ENCODE measurements around the gene SYVN1.
"Not testable (repeated sequence)": the region's sequence is repeated elsewhere in the genome, so short reads cannot be mapped to it uniquely, and the experiment has no call there.

Gene SYVN1

GRCh38 chr11:65134240-65134951 lies at the start of gene SYVN1:
Gene SYVN1 (minus strand): TSS chr11:65134519. CDS start chr11:65133601, 918 bp downstream.
- no peaks in the 10 kb centered on the region for H3K27me3 ChIP-seq (ENCODE audit: control insufficient read depth, insufficient read depth, low read length)
- H3K9ac ChIP-seq (ENCODE audit: low read length): peak within 1 kb of the TSS; percentile 100
- peak within 1 kb of the TSS; percentile 99 for H3K27ac ChIP-seq (ENCODE audit: low read depth, low read length)
- no peaks in the 10 kb centered on the region for H3K9me3 ChIP-seq (ENCODE audit: control insufficient read depth, insufficient read depth, low read depth, low read length)
- H3K36me3 ChIP-seq (ENCODE audit: control insufficient read depth, insufficient read depth, low read length): peaks cover 35% of the 10 kb centered on the region
- peaks cover 17% of the 10 kb centered on the region for H3K4me1 ChIP-seq (ENCODE audit: control insufficient read depth, insufficient read depth, low read length)
- peak within 1 kb of the TSS; percentile 97 for H3K4me3 ChIP-seq (ENCODE audit: low read depth, low read length)

- Histone ChIP-seq H3K9me3 (ENCODE audit: control insufficient read depth, insufficient read depth, low read depth, low read length) (no peaks in the 10 kb centered on the region), H3K9ac (ENCODE audit: low read length) (peak overlapping the region; percentile 76), H3K4me3 (ENCODE audit: low read depth, low read length) (peak overlapping the region; percentile 99), H3K27ac (ENCODE audit: low read depth, low read length) (no peak overlapping the region), H3K36me3 (ENCODE audit: control insufficient read depth, insufficient read depth, low read length) (peaks cover 28% of the 10 kb centered on the region), H3K27me3 (ENCODE audit: control insufficient read depth, insufficient read depth, low read length) (no peaks in the 10 kb centered on the region), H3K4me1 (ENCODE audit: control insufficient read depth, insufficient read depth, low read length) (peaks cover 44% of the 10 kb centered on the region)
Observed at GRCh38 chr11:65183201-65183891, 49.0 kb upstream of the SYVN1 start.

- no peaks in the 10 kb centered on the region for H3K9me3 ChIP-seq (ENCODE audit: control insufficient read depth, insufficient read depth, low read depth, low read length)
- H3K27me3 ChIP-seq (ENCODE audit: control insufficient read depth, insufficient read depth, low read length): no peaks in the 10 kb centered on the region
- peak overlapping the region; percentile 83 for H3K27ac ChIP-seq (ENCODE audit: low read depth, low read length)
- peaks cover 20% of the 10 kb centered on the region for H3K36me3 ChIP-seq (ENCODE audit: control insufficient read depth, insufficient read depth, low read length)
- H3K9ac ChIP-seq (ENCODE audit: low read length): peak overlapping the region; percentile 76
- H3K4me3 ChIP-seq (ENCODE audit: low read depth, low read length): peak overlapping the region; percentile 99
- peaks cover 44% of the 10 kb centered on the region for H3K4me1 ChIP-seq (ENCODE audit: control insufficient read depth, insufficient read depth, low read length)
Observed at GRCh38 chr11:65182258-65183170, 48.2 kb upstream of the SYVN1 start.

GRCh38 chr11:65181569-65182257 lies 47.4 kb upstream of the SYVN1 start, which contains the start of gene CAPN1:
Gene CAPN1 (plus strand): TSS chr11:65181928. CDS start chr11:65182702, 774 bp downstream.
- Histone ChIP-seq H3K4me3 (ENCODE audit: low read depth, low read length) (peak within 1 kb of the TSS; percentile 99), H3K9me3 (ENCODE audit: control insufficient read depth, insufficient read depth, low read depth, low read length) (no peaks in the 10 kb centered on the region), H3K27me3 (ENCODE audit: control insufficient read depth, insufficient read depth, low read length) (no peaks in the 10 kb centered on the region), H3K36me3 (ENCODE audit: control insufficient read depth, insufficient read depth, low read length) (peaks cover 12% of the 10 kb centered on the region), H3K27ac (ENCODE audit: low read depth, low read length) (peak within 1 kb of the TSS; percentile 83), H3K4me1 (ENCODE audit: control insufficient read depth, insufficient read depth, low read length) (peaks cover 44% of the 10 kb centered on the region), H3K9ac (ENCODE audit: low read length) (peak within 1 kb of the TSS; percentile 76)

GRCh38 chr11:65180877-65181568 lies 46.7 kb upstream of the SYVN1 start:
- H3K27ac ChIP-seq (ENCODE audit: low read depth, low read length): peak overlapping the region; percentile 29; the same call in 1 of the 2 replicates
- H3K27me3 ChIP-seq (ENCODE audit: control insufficient read depth, insufficient read depth, low read length): no peaks in the 10 kb centered on the region
- H3K9me3 ChIP-seq (ENCODE audit: control insufficient read depth, insufficient read depth, low read depth, low read length): no peaks in the 10 kb centered on the region
- H3K4me3 ChIP-seq (ENCODE audit: low read depth, low read length): peak overlapping the region; percentile 99
- peaks cover 5% of the 10 kb centered on the region; the same call in 1 of the 2 replicates for H3K36me3 ChIP-seq (ENCODE audit: control insufficient read depth, insufficient read depth, low read length)
- H3K9ac ChIP-seq (ENCODE audit: low read length): peak overlapping the region; percentile 60
- peaks cover 39% of the 10 kb centered on the region for H3K4me1 ChIP-seq (ENCODE audit: control insufficient read depth, insufficient read depth, low read length)

GRCh38 chr11:65174571-65175010 lies 40.3 kb upstream of the SYVN1 start:
- not testable (repeated sequence) for H3K9me3 ChIP-seq (ENCODE audit: control insufficient read depth, insufficient read depth, low read depth, low read length); H3K36me3 ChIP-seq (ENCODE audit: control insufficient read depth, insufficient read depth, low read length); H3K4me1 ChIP-seq (ENCODE audit: control insufficient read depth, insufficient read depth, low read length); H3K27me3 ChIP-seq (ENCODE audit: control insufficient read depth, insufficient read depth, low read length); H3K9ac ChIP-seq (ENCODE audit: low read length); H3K4me3 ChIP-seq (ENCODE audit: low read depth, low read length); H3K27ac ChIP-seq (ENCODE audit: low read depth, low read length)

GRCh38 chr11:65172600-65172999 lies 38.3 kb upstream of the SYVN1 start:
- Histone ChIP-seq H3K36me3 (ENCODE audit: control insufficient read depth, insufficient read depth, low read length) (no peaks in the 10 kb centered on the region), H3K27ac (ENCODE audit: low read depth, low read length) (no peak overlapping the region), H3K9ac (ENCODE audit: low read length) (no peak overlapping the region), H3K4me3 (ENCODE audit: low read depth, low read length) (no peak overlapping the region), H3K9me3 (ENCODE audit: control insufficient read depth, insufficient read depth, low read depth, low read length) (no peaks in the 10 kb centered on the region), H3K4me1 (ENCODE audit: control insufficient read depth, insufficient read depth, low read length) (peaks cover 16% of the 10 kb centered on the region; the same call in 1 of the 2 replicates), H3K27me3 (ENCODE audit: control insufficient read depth, insufficient read depth, low read length) (no peaks in the 10 kb centered on the region)

- H3K4me3 ChIP-seq (ENCODE audit: low read depth, low read length): no peak within 1 kb of the TSS; the same call in 1 of the 2 replicates
- H3K27me3 ChIP-seq (ENCODE audit: control insufficient read depth, insufficient read depth, low read length): no peaks in the 10 kb centered on the region
- H3K27ac ChIP-seq (ENCODE audit: low read depth, low read length): no peak within 1 kb of the TSS; the same call in 1 of the 2 replicates
- no peak within 1 kb of the TSS for H3K9ac ChIP-seq (ENCODE audit: low read length)
- no peaks in the 10 kb centered on the region for H3K9me3 ChIP-seq (ENCODE audit: control insufficient read depth, insufficient read depth, low read depth, low read length)
- no peaks in the 10 kb centered on the region for H3K36me3 ChIP-seq (ENCODE audit: control insufficient read depth, insufficient read depth, low read length)
- H3K4me1 ChIP-seq (ENCODE audit: control insufficient read depth, insufficient read depth, low read length): peaks cover 23% of the 10 kb centered on the region
Observed at GRCh38 chr11:65170058-65170534, 35.8 kb upstream of the SYVN1 start, which contains the start of gene SPDYC. Gene SPDYC (plus strand): TSS chr11:65170233. CDS start chr11:65171358, 1,125 bp downstream.

- no peak overlapping the region; the same call in 1 of the 2 replicates for H3K27ac ChIP-seq (ENCODE audit: low read depth, low read length)
- no peaks in the 10 kb centered on the region for H3K36me3 ChIP-seq (ENCODE audit: control insufficient read depth, insufficient read depth, low read length)
- H3K4me3 ChIP-seq (ENCODE audit: low read depth, low read length): no peak overlapping the region
- no peaks in the 10 kb centered on the region for H3K9me3 ChIP-seq (ENCODE audit: control insufficient read depth, insufficient read depth, low read depth, low read length)
- H3K9ac ChIP-seq (ENCODE audit: low read length): no peak overlapping the region
- peaks cover 23% of the 10 kb centered on the region for H3K4me1 ChIP-seq (ENCODE audit: control insufficient read depth, insufficient read depth, low read length)
- no peaks in the 10 kb centered on the region for H3K27me3 ChIP-seq (ENCODE audit: control insufficient read depth, insufficient read depth, low read length)
Observed at GRCh38 chr11:65169164-65169641, 34.9 kb upstream of the SYVN1 start.
